IMR-90 (cell line): Measurements from ENCODE around the gene TBX20.
"Not testable (repeated sequence)": the region's sequence is repeated elsewhere in the genome, so short reads cannot be mapped to it uniquely, and the experiment has no call there.

Experiments used
- BHLHE40 ChIP-seq: fragments of 150-350 bp; IDR thresholded peaks from 2 replicates; pipeline ENCODE4 v1.6.1; 2016; ENCODE audit warnings: mild to moderate bottlenecking, low read depth, low read length
- TF ChIP-seq, protein P1 (sequence below): conservative IDR thresholded peaks from 2 replicates; pipeline ENCODE4 v1.5.1; 2012; ENCODE audit warnings: mild to moderate bottlenecking, low read depth, low read length, improper control_type of control experiment
- TF ChIP-seq, protein P2 (sequence below): fragments of 150-350 bp; IDR thresholded peaks from 2 replicates; pipeline ENCODE4 v1.6.1; 2017; ENCODE audit warnings: mild to moderate bottlenecking, antibody characterized with exemption, low read length, low read depth

DNA sequence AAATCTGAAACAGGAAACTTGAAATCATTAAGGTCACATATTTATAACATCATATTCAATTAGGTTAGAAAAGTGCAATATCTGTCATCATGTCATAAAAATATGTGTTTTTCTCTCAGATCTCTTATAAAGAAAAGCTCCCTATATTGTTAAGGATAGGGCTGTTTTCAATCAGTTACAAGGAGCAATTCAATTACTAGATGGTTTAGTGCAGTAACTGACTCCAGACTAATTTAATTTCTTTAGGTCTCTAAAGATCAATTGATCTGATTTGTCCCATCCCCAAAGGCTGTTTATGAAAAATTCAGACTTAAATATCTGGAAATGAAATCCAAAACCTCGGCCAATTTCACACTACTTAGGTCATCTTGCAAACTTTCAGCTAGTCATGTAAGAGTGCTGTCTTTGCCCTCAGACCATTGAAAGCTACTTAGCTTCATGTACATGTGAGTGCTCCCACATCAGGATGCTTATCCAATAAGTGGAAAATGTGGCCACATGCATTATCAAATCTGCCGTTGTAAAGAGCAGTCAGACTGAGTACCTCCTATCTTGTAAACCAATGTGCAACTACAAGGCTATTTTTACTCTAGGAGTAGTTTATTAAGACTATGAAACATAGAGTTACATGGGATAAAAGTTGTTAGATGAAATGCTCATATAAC, 24.7 kb downstream of the TBX20 start:
- not testable (repeated sequence) for TF ChIP-seq BHLHE40
- TF ChIP-seq, protein P1, sequence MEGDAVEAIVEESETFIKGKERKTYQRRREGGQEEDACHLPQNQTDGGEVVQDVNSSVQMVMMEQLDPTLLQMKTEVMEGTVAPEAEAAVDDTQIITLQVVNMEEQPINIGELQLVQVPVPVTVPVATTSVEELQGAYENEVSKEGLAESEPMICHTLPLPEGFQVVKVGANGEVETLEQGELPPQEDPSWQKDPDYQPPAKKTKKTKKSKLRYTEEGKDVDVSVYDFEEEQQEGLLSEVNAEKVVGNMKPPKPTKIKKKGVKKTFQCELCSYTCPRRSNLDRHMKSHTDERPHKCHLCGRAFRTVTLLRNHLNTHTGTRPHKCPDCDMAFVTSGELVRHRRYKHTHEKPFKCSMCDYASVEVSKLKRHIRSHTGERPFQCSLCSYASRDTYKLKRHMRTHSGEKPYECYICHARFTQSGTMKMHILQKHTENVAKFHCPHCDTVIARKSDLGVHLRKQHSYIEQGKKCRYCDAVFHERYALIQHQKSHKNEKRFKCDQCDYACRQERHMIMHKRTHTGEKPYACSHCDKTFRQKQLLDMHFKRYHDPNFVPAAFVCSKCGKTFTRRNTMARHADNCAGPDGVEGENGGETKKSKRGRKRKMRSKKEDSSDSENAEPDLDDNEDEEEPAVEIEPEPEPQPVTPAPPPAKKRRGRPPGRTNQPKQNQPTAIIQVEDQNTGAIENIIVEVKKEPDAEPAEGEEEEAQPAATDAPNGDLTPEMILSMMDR, result not testable (repeated sequence)
- TF ChIP-seq, protein P2, sequence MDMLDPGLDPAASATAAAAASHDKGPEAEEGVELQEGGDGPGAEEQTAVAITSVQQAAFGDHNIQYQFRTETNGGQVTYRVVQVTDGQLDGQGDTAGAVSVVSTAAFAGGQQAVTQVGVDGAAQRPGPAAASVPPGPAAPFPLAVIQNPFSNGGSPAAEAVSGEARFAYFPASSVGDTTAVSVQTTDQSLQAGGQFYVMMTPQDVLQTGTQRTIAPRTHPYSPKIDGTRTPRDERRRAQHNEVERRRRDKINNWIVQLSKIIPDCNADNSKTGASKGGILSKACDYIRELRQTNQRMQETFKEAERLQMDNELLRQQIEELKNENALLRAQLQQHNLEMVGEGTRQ, result not testable (repeated sequence)
